NCI-H1930 (cell line): Measurements from ENCODE around the gene GALK2.
"Not testable (repeated sequence)": the region's sequence is repeated elsewhere in the genome, so short reads cannot be mapped to it uniquely, and the experiment has no call there.

Experiments used
- DNase-seq, 2 experiments: peaks; one replicate each; lab custom pipeline; 2025; lab: John Stamatoyannopoulos, UW

Gene GALK2

GRCh38 chr15:49339656-49340055 lies 169.6 kb downstream of the GALK2 start:
- DNase-seq: no peak

- DNase-seq: no peak
Measured at GRCh38 chr15:49343546-49343945, 173.5 kb downstream of the GALK2 start.

DNA sequence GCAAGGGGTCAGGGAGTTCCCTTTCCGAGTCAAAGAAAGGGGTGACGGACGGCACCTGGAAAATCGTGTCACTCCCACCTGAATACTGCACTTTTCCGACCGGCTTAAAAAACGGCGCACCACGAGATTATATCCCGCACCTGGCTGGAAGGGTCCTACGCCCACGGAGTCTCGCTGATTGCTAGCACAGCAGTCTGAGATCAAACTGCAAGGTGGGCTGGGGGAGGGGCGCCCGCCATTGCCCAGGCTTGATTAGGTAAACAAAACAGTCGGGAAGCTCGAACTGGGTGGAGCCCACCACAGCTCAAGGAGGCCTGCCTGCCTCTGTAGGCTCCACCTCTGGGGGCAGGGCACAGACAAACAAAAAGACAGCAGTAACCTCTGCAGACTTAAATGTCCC lies 184.4 kb downstream of the GALK2 start:
- DNase-seq: not testable (repeated sequence)

GRCh38 chr15:49361370-49361769 lies 191.3 kb downstream of the GALK2 start:
- no peak for DNase-seq

- no peak for DNase-seq
Measured at GRCh38 chr15:49366496-49366895, 196.4 kb downstream of the GALK2 start.

- DNase-seq: no peak
Measured at GRCh38 chr15:49370782-49371181, 200.7 kb downstream of the GALK2 start.

- DNase-seq: no peak
Measured at GRCh38 chr15:49372366-49372765, 202.3 kb downstream of the GALK2 start.

GRCh38 chr15:49379996-49380395 lies 209.9 kb downstream of the GALK2 start:
- DNase-seq: no peak

DNA sequence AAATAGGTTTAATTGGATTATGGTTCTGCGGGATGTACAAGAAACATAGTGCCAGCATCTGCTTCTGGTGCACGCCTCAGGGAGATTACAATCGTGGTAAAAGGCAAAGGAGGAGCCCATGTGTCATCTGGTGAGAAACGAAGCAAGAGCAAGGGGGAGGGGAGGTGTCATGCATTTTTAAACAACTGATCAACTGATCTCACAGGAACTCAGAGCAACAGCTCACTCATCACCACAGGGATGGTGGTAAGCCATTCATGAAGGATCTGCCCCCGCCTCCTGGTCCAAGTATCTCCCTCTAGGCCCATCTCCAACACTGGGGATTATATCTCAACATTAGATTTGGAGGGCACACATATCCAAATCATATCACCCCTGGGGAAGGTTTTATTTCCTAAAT lies 210.9 kb downstream of the GALK2 start:
- no peak for DNase-seq
